Natural killer cell treated with Interleukin-12 subunit alpha and Interleukin-12 subunit beta and Interleukin-15 and Interleukin-18, amount 100 ng/mL, for 72 hours (primary cell): ENCODE measurements around the gene IL6R. TPM values are rescaled to one million over a fixed set of nuclear protein-coding genes. Genes with fewer than 3 reads are reported as not detected.

Experiments
- ATAC-seq, 2 donors: fragments of 150-1000 bp; cut with Tn5 transposase in 1 of 2; sonication (Bioruptor Pico), chemical (Tn5 transposase) in 1 of 2; 2 replicates each; pipeline ENCODE4 v1.10.0; 2021
- DNase-seq: peaks from one replicate; pipeline ENCODE4 v3.0.0; 2022; ENCODE audit warnings: low spot score
- H3K27ac Mint-ChIP-seq, 2 donors: 1 replicate in 1 of 2; 2 replicates in 1 of 2; pipeline ENCODE4 v1.8.0; 2022; ENCODE audit warnings: mixed read lengths in 2 of 2, mild to moderate bottlenecking in 1 of 2, moderate library complexity in 1 of 2
- H3K27me3 Mint-ChIP-seq, 2 donors: 1 replicate in 1 of 2; 2 replicates in 1 of 2; pipeline ENCODE4 v1.8.0; 2022; ENCODE audit warnings: mixed read lengths in 2 of 2
- H3K36me3 Mint-ChIP-seq: one replicate; pipeline ENCODE4 v1.8.0; 2022; ENCODE audit warnings: mixed read lengths
- H3K4me1 Mint-ChIP-seq, 2 donors: 1 replicate in 1 of 2; 2 replicates in 1 of 2; pipeline ENCODE4 v1.8.0; 2022; ENCODE audit warnings: low read depth in 2 of 2, mixed read lengths in 2 of 2, mild to moderate bottlenecking in 1 of 2
- H3K4me3 Mint-ChIP-seq: one replicate; pipeline ENCODE4 v1.8.0; 2022; ENCODE audit warnings: mixed read lengths
- H3K9me3 Mint-ChIP-seq: 2 replicates; pipeline ENCODE4 v1.8.0; 2022; ENCODE audit warnings: mixed read lengths
- total RNA-seq, 2 donors: library from RNA; stranded (reverse); gene quantifications; one replicate each; pipeline ENCODE4 v1.2.3, GENCODE V29; 2022

The IL6R gene
- total RNA-seq, 2 donors from 2014 or later = 2.3 to 4.0 TPM

GRCh38 chr1:154459080-154459479, 53.9 kb downstream of the IL6R start:
- H3K4me3 Mint-ChIP-seq = no peak overlapping the region
- H3K27me3 Mint-ChIP-seq = peaks cover 0 to 14% of the 10 kb centered on the region in 2 donors
- no peaks in the 10 kb centered on the region for H3K9me3 Mint-ChIP-seq
- peaks cover 21 to 35% of the 10 kb centered on the region in 2 donors for H3K4me1 Mint-ChIP-seq
- no peaks in the 10 kb centered on the region for H3K36me3 Mint-ChIP-seq
- no peak overlapping the region for H3K27ac Mint-ChIP-seq
- no peak for ATAC-seq
- DNase-seq = no peak

- H3K4me1 Mint-ChIP-seq = peaks cover 26 to 34% of the 10 kb centered on the region in 2 donors
- H3K27me3 Mint-ChIP-seq = peaks cover 0 to 13% of the 10 kb centered on the region in 2 donors
- no peak overlapping the region for H3K4me3 Mint-ChIP-seq
- DNase-seq = no peak
- peak overlapping the region; percentile 11 to 18 for H3K27ac Mint-ChIP-seq
- ATAC-seq = no peak
- H3K9me3 Mint-ChIP-seq = no peaks in the 10 kb centered on the region
- no peaks in the 10 kb centered on the region for H3K36me3 Mint-ChIP-seq
Observed at GRCh38 chr1:154460695-154461260, 55.6 kb downstream of the IL6R start.

- DNase-seq (peak; percentile 84), ATAC-seq (peak; percentile 93 to 95)
- no peaks in the 10 kb centered on the region for H3K36me3 Mint-ChIP-seq
- H3K27ac Mint-ChIP-seq = peak overlapping the region; percentile 84 to 85
- H3K27me3 Mint-ChIP-seq = peaks cover 0 to 10% of the 10 kb centered on the region in 2 donors
- peaks cover 47 to 55% of the 10 kb centered on the region in 2 donors for H3K4me1 Mint-ChIP-seq
- peak overlapping the region; percentile 67 for H3K4me3 Mint-ChIP-seq
- H3K9me3 Mint-ChIP-seq = no peaks in the 10 kb centered on the region
Observed at GRCh38 chr1:154463512-154463990, 58.4 kb downstream of the IL6R start.

GRCh38 chr1:154465621-154466195, 60.6 kb downstream of the IL6R start:
- Mint-ChIP-seq H3K4me1 (peaks cover 44 to 51% of the 10 kb centered on the region in 2 donors), H3K27me3 (peaks cover 0 to 11% of the 10 kb centered on the region in 2 donors), H3K36me3 (no peaks in the 10 kb centered on the region), H3K4me3 (peak overlapping the region; percentile 38), H3K27ac (peak overlapping the region; percentile 45 to 88), H3K9me3 (no peaks in the 10 kb centered on the region)
- no peak for ATAC-seq
- DNase-seq = no peak

- Mint-ChIP-seq H3K27ac (peak overlapping the region; percentile 45 to 88), H3K4me1 (peaks cover 41 to 49% of the 10 kb centered on the region in 2 donors), H3K9me3 (no peaks in the 10 kb centered on the region), H3K27me3 (peaks cover 0 to 11% of the 10 kb centered on the region in 2 donors), H3K36me3 (no peaks in the 10 kb centered on the region), H3K4me3 (peak overlapping the region; percentile 38)
- DNase-seq (no peak), ATAC-seq (no peak)
Observed at GRCh38 chr1:154466206-154466605, 61.1 kb downstream of the IL6R start.

- H3K4me1 Mint-ChIP-seq = peaks cover 40 to 46% of the 10 kb centered on the region in 2 donors
- DNase-seq (no peak), ATAC-seq (no peak)
- no peaks in the 10 kb centered on the region for H3K9me3 Mint-ChIP-seq
- no peaks in the 10 kb centered on the region for H3K36me3 Mint-ChIP-seq
- H3K27ac Mint-ChIP-seq = peak overlapping the region; percentile 45 to 88
- no peak overlapping the region for H3K4me3 Mint-ChIP-seq
- H3K27me3 Mint-ChIP-seq = peaks cover 0 to 11% of the 10 kb centered on the region in 2 donors
Observed at GRCh38 chr1:154466921-154467417, 61.8 kb downstream of the IL6R start.

- no peak for DNase-seq
- no peaks in the 10 kb centered on the region for H3K9me3 Mint-ChIP-seq
- H3K27ac Mint-ChIP-seq = peak overlapping the region; percentile 45 to 88
- peaks cover 0 to 11% of the 10 kb centered on the region in 2 donors for H3K27me3 Mint-ChIP-seq
- H3K36me3 Mint-ChIP-seq = no peaks in the 10 kb centered on the region
- ATAC-seq = no peak
- peak overlapping the region; percentile 14 for H3K4me3 Mint-ChIP-seq
- H3K4me1 Mint-ChIP-seq = peaks cover 38 to 43% of the 10 kb centered on the region in 2 donors
Observed at GRCh38 chr1:154467434-154468102, 62.4 kb downstream of the IL6R start.

- Mint-ChIP-seq H3K27ac (peak overlapping the region; percentile 45 to 88), H3K4me3 (no peak overlapping the region), H3K9me3 (no peaks in the 10 kb centered on the region), H3K27me3 (peaks cover 0 to 11% of the 10 kb centered on the region in 2 donors), H3K36me3 (no peaks in the 10 kb centered on the region), H3K4me1 (peaks cover 34% of the 10 kb centered on the region in 2 donors)
- no peak for DNase-seq
- no peak for ATAC-seq
Observed at GRCh38 chr1:154468535-154469250, 63.5 kb downstream of the IL6R start.

GRCh38 chr1:154469844-154470560, 64.9 kb downstream of the IL6R start:
- peak overlapping the region in 1 of 2 donors; percentile 65 for H3K27ac Mint-ChIP-seq
- H3K27me3 Mint-ChIP-seq = peaks cover 0 to 11% of the 10 kb centered on the region in 2 donors
- no peak overlapping the region for H3K4me3 Mint-ChIP-seq
- ATAC-seq = no peak
- no peaks in the 10 kb centered on the region for H3K9me3 Mint-ChIP-seq
- no peaks in the 10 kb centered on the region for H3K36me3 Mint-ChIP-seq
- H3K4me1 Mint-ChIP-seq = peaks cover 25 to 26% of the 10 kb centered on the region in 2 donors
- DNase-seq = no peak

GRCh38 chr1:154471304-154471703, 66.2 kb downstream of the IL6R start:
- Mint-ChIP-seq H3K4me3 (no peak overlapping the region), H3K27ac (no peak overlapping the region), H3K27me3 (peaks cover 0 to 4% of the 10 kb centered on the region in 2 donors), H3K9me3 (no peaks in the 10 kb centered on the region), H3K4me1 (peaks cover 16 to 17% of the 10 kb centered on the region in 2 donors), H3K36me3 (no peaks in the 10 kb centered on the region)
- DNase-seq (no peak), ATAC-seq (no peak)

GRCh38 chr1:154474802-154475201, 69.7 kb downstream of the IL6R start:
- ATAC-seq (no peak), DNase-seq (no peak)
- H3K4me1 Mint-ChIP-seq = peaks cover 5 to 8% of the 10 kb centered on the region in 2 donors
- H3K9me3 Mint-ChIP-seq = no peaks in the 10 kb centered on the region
- H3K27ac Mint-ChIP-seq = no peak overlapping the region
- no peak overlapping the region for H3K4me3 Mint-ChIP-seq
- H3K36me3 Mint-ChIP-seq = no peaks in the 10 kb centered on the region
- H3K27me3 Mint-ChIP-seq = peaks cover 0 to 3% of the 10 kb centered on the region in 2 donors

- no peak for DNase-seq
- ATAC-seq = no peak
- Mint-ChIP-seq H3K36me3 (no peaks in the 10 kb centered on the region), H3K27me3 (peaks cover 0 to 3% of the 10 kb centered on the region in 2 donors), H3K4me3 (no peak overlapping the region), H3K4me1 (peaks cover 8% of the 10 kb centered on the region in 2 donors), H3K27ac (no peak overlapping the region), H3K9me3 (no peaks in the 10 kb centered on the region)
Observed at GRCh38 chr1:154476791-154477190, 71.6 kb downstream of the IL6R start.

- ATAC-seq (no peak), DNase-seq (no peak)
- no peak overlapping the region for H3K27ac Mint-ChIP-seq
- H3K9me3 Mint-ChIP-seq = no peaks in the 10 kb centered on the region
- peaks cover 8% of the 10 kb centered on the region in 2 donors for H3K4me1 Mint-ChIP-seq
- H3K4me3 Mint-ChIP-seq = no peak overlapping the region
- peaks cover 0 to 3% of the 10 kb centered on the region in 2 donors for H3K27me3 Mint-ChIP-seq
- no peaks in the 10 kb centered on the region for H3K36me3 Mint-ChIP-seq
Observed at GRCh38 chr1:154478013-154478412, 72.9 kb downstream of the IL6R start.
